GM12892 (cell line): Measurements from ENCODE around the gene CHCHD10.

Experiments
- DNase-seq: peaks from one replicate; pipeline ENCODE4 v3.0.0; 2011; ENCODE audit not compliant: insufficient read length
- FAIRE-seq: peaks from 2 replicates; lab custom pipeline; 2011; peaks lifted over from hg19 to GRCh38; lab: Jason Lieb, UNC
- POLR2A ChIP-seq: IDR thresholded peaks from 2 replicates; pipeline ENCODE4 v1.6.1; 2011; ENCODE audit warnings: low read depth, low read length, control low read depth
- POLR2AphosphoS5 ChIP-seq: IDR thresholded peaks from 2 replicates; pipeline ENCODE4 v1.6.1; 2011; ENCODE audit warnings: low read depth, low read length, control low read depth
- TAF1 ChIP-seq: IDR thresholded peaks from 2 replicates; pipeline ENCODE4 v1.6.1; 2011; ENCODE audit warnings: low read depth, mild to moderate bottlenecking, control low read depth, low read length, borderline replicate concordance

The CHCHD10 gene

GRCh38 chr22:23786261-23786710 lies 18.5 kb upstream of the CHCHD10 start:
- DNase-seq = no peak
- TF ChIP-seq POLR2A (no peak), POLR2AphosphoS5 (no peak), TAF1 (no peak)
- FAIRE-seq = no peak

GRCh38 chr22:23784215-23784732 lies 16.5 kb upstream of the CHCHD10 start:
- TF ChIP-seq POLR2A = no peak
- no peak for TF ChIP-seq POLR2AphosphoS5
- no peak for TF ChIP-seq TAF1
- FAIRE-seq = no peak
- no peak for DNase-seq

- no peak for TF ChIP-seq TAF1
- TF ChIP-seq POLR2AphosphoS5 = no peak
- no peak for TF ChIP-seq POLR2A
- DNase-seq (no peak), FAIRE-seq (no peak)
Measured at GRCh38 chr22:23783265-23784150, 15.7 kb upstream of the CHCHD10 start.

- FAIRE-seq (no peak), DNase-seq (no peak)
- TF ChIP-seq POLR2AphosphoS5 = no peak
- TF ChIP-seq TAF1 = no peak
- no peak for TF ChIP-seq POLR2A
Measured at GRCh38 chr22:23782703-23783102, 14.9 kb upstream of the CHCHD10 start.

GRCh38 chr22:23782252-23782651 lies 14.5 kb upstream of the CHCHD10 start:
- FAIRE-seq (no peak), DNase-seq (no peak)
- TF ChIP-seq POLR2A (no peak), POLR2AphosphoS5 (no peak), TAF1 (no peak)

GRCh38 chr22:23781511-23782183 lies 13.9 kb upstream of the CHCHD10 start:
- DNase-seq = no peak
- no peak for FAIRE-seq

GRCh38 chr22:23781065-23781464 lies 13.3 kb upstream of the CHCHD10 start:
- no peak for DNase-seq
- FAIRE-seq = no peak
- no peak for TF ChIP-seq POLR2AphosphoS5
- no peak for TF ChIP-seq TAF1
- no peak for TF ChIP-seq POLR2A

More at GRCh38 chr22:23781511-23782183, 13.9 kb upstream of the CHCHD10 start:
- no peak for TF ChIP-seq POLR2A
- TF ChIP-seq POLR2AphosphoS5 = no peak

GRCh38 chr22:23780146-23780748 lies 12.5 kb upstream of the CHCHD10 start:
- no peak for TF ChIP-seq POLR2A
- TF ChIP-seq POLR2AphosphoS5 = no peak
- TF ChIP-seq TAF1 = no peak
- FAIRE-seq (no peak), DNase-seq (no peak)

- no peak for FAIRE-seq
- TF ChIP-seq POLR2AphosphoS5 = no peak
- DNase-seq = no peak
Measured at GRCh38 chr22:23779731-23780130, 12.0 kb upstream of the CHCHD10 start.

GRCh38 chr22:23779083-23779482 lies 11.3 kb upstream of the CHCHD10 start:
- no peak for DNase-seq
- TF ChIP-seq POLR2A (no peak), POLR2AphosphoS5 (no peak), TAF1 (no peak)
- FAIRE-seq = no peak

- TF ChIP-seq TAF1 (no peak), POLR2AphosphoS5 (no peak), POLR2A (no peak)
- DNase-seq = no peak
- no peak for FAIRE-seq
Measured at GRCh38 chr22:23778577-23778900, 10.8 kb upstream of the CHCHD10 start.

- no peak for TF ChIP-seq TAF1
- TF ChIP-seq POLR2AphosphoS5 = no peak
- no peak for TF ChIP-seq POLR2A
- DNase-seq (no peak), FAIRE-seq (no peak)
Measured at GRCh38 chr22:23777776-23778576, 10.2 kb upstream of the CHCHD10 start.
